Gastrocnemius medialis (tissue), 4 donors: ENCODE data around the gene ZNF662. TPM values are rescaled to one million over a fixed set of nuclear protein-coding genes. Genes with fewer than 3 reads are reported as not detected.

Experiments
- ATAC-seq, 2 donors: fragments of 150-250 bp; one replicate each; pipeline ENCODE4 v1.9.1; 2016
- DNase-seq, 2 donors: peaks; one replicate each; pipeline ENCODE4 v3.0.0-alpha.2; 2019
- H3K27ac ChIP-seq, 4 donors: fragments of 200-600 bp; sonication (generic); 1 replicate in 1 of 4; 2 replicates in 3 of 4; pipeline ENCODE4 v1.5.1; 2016 to 2018; ENCODE audit warnings: mild to moderate bottlenecking in 2 of 4, moderate library complexity in 1 of 4
- H3K27me3 ChIP-seq, 3 donors: fragments of 200-600 bp; sonication (generic) in 2 of 3; 1 replicate in 1 of 3; 2 replicates in 2 of 3; pipeline versions ENCODE4 v1.5.1 to v1.6.0; 2016 to 2019; ENCODE audit warnings: mild to moderate bottlenecking in 1 of 3, moderate library complexity in 1 of 3
- H3K36me3 ChIP-seq, 2 donors: fragments of 200-600 bp; sonication (generic) in 1 of 2; one replicate each; pipeline ENCODE4 v1.5.1; 2017 to 2018
- H3K4me1 ChIP-seq, 2 donors: fragments of 200-600 bp; sonication (generic) in 1 of 2; one replicate each; pipeline ENCODE4 v1.5.1; 2016 to 2017; ENCODE audit warnings: mild to moderate bottlenecking in 2 of 2
- H3K4me3 ChIP-seq, 4 donors: fragments of 200-600 bp; sonication (generic) in 3 of 4; 1 replicate in 1 of 4; 2 replicates in 3 of 4; pipeline ENCODE4 v1.5.1; 2016 to 2019; ENCODE audit warnings: mild to moderate bottlenecking in 2 of 4
- H3K9me3 ChIP-seq, 3 donors: fragments of 200-600 bp; sonication (generic) in 2 of 3; 1 replicate in 1 of 3; 2 replicates in 2 of 3; pipeline ENCODE4 v1.5.1; 2016 to 2019
- POLR2A ChIP-seq, 2 donors: fragments of 450-650 bp; IDR thresholded peaks; one replicate each; pipeline ENCODE4 v1.6.1; 2017; ENCODE audit warnings: antibody characterized with exemption in 2 of 2, mild to moderate bottlenecking in 2 of 2, moderate library complexity in 2 of 2
- in situ Hi-C, 4 donors: fragments of 200-750 bp; cut with MboI; loops; one replicate each; pipeline versions ENCODE4 v1.15.0 to v1.8.0; 2017; ENCODE audit warnings: low sequenced_read_pairs in 4 of 4
- intact Hi-C: fragments of 100-400 bp; cut with DNase I; formaldehyde crosslinking; loops from one replicate; pipeline ENCODE4 v1.15.1; 2023; ENCODE audit warnings: low total_unique reads
- total RNA-seq, 4 donors: library from RNA; depleted of rRNA; stranded (reverse); fragments of >200 nt; gene quantifications; one replicate each; pipeline versions ENCODE4 v1.1.0 to v1.2.3, GENCODE V29; 2016
- TF ChIP-seq, protein P1 (sequence below), 5 experiments: fragments of 450-650 bp in 3 of 5; fragments of 200-600 bp in 2 of 5; sonication (generic) in 2 of 5; IDR thresholded peaks in 4 of 5; conservative IDR thresholded peaks in 1 of 5; 1 replicate in 4 of 5; 2 replicates in 1 of 5; pipeline ENCODE4 v1.5.1; 2016 to 2019; ENCODE audit warnings: antibody characterized with exemption in 5 of 5, mild to moderate bottlenecking in 3 of 5, moderate library complexity in 3 of 5

Gene ZNF662
- total RNA-seq, 4 donors from 2014 or later: 0.19 to 2.1 (median 0.55) TPM

DNA sequence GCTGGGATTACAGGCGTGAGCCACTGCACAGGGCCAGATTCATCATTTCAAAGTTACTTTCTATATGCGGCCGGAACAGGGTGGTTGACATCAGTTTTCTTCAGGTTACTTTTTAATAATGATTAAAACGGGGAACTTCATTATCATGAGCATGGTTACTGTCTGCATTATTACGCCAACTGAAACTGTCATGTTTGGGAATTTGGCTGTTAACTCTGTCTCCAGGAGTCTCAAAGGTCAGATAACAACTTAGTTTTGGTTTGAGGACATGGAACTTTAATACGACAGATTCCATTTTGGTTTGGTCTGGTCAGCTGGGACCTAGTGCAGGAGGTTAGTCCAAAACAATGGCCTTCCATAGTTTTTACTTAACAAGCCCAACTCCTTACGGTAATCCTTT is 38.8 kb upstream of the ZNF662 start:
- Histone ChIP-seq H3K27me3 (no peaks in the 10 kb centered on the region), H3K4me1 (peaks cover 0 to 4% of the 10 kb centered on the region in 2 donors), H3K9me3 (no peaks in the 10 kb centered on the region), H3K36me3 (no peaks in the 10 kb centered on the region), H3K27ac (no peak overlapping the region), H3K4me3 (no peak overlapping the region)
- intact Hi-C loops: no loop called here
- ATAC-seq: no peak
- in situ Hi-C loops: no loop called here
- no peak for TF ChIP-seq POLR2A (IDR thresholded peaks at IDR 0.05)
- TF ChIP-seq, protein P1, sequence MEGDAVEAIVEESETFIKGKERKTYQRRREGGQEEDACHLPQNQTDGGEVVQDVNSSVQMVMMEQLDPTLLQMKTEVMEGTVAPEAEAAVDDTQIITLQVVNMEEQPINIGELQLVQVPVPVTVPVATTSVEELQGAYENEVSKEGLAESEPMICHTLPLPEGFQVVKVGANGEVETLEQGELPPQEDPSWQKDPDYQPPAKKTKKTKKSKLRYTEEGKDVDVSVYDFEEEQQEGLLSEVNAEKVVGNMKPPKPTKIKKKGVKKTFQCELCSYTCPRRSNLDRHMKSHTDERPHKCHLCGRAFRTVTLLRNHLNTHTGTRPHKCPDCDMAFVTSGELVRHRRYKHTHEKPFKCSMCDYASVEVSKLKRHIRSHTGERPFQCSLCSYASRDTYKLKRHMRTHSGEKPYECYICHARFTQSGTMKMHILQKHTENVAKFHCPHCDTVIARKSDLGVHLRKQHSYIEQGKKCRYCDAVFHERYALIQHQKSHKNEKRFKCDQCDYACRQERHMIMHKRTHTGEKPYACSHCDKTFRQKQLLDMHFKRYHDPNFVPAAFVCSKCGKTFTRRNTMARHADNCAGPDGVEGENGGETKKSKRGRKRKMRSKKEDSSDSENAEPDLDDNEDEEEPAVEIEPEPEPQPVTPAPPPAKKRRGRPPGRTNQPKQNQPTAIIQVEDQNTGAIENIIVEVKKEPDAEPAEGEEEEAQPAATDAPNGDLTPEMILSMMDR (IDR thresholded peaks at IDR 0.05 in 4 of 5, conservative IDR thresholded peaks at IDR 0.05 in 1 of 5): no peak
- DNase-seq: no peak

DNA sequence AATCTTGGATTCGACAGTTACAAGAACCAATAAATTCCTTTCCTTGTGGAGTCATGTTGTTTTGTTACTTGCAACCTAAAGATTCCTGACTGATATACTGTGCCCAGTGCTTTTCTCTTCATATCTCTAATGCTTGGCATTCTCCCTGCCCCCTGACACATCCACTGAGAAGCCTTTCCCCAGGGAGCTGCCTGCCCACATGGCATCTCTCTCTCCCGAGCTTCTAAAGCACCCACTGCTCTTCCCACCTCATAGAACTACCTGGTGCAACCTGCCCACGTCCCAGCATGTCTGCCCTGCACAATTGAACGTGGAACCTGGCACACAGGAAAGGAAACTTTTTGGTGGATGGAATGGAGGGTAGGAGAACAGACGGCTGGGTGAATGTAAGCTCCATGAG is 37.1 kb upstream of the ZNF662 start:
- no peak overlapping the region for H3K4me3 ChIP-seq
- intact Hi-C loops (no loop called here), in situ Hi-C loops (no loop called here)
- DNase-seq (no peak), ATAC-seq (no peak)
- peaks cover 0 to 5% of the 10 kb centered on the region in 2 donors for H3K4me1 ChIP-seq
- no peaks in the 10 kb centered on the region for H3K36me3 ChIP-seq
- H3K27me3 ChIP-seq: no peaks in the 10 kb centered on the region
- H3K9me3 ChIP-seq: no peaks in the 10 kb centered on the region
- H3K27ac ChIP-seq: no peak overlapping the region
- TF ChIP-seq, protein P1 (IDR thresholded peaks at IDR 0.05 in 4 of 5, conservative IDR thresholded peaks at IDR 0.05 in 1 of 5): no peak
- no peak for TF ChIP-seq POLR2A (IDR thresholded peaks at IDR 0.05)

DNA sequence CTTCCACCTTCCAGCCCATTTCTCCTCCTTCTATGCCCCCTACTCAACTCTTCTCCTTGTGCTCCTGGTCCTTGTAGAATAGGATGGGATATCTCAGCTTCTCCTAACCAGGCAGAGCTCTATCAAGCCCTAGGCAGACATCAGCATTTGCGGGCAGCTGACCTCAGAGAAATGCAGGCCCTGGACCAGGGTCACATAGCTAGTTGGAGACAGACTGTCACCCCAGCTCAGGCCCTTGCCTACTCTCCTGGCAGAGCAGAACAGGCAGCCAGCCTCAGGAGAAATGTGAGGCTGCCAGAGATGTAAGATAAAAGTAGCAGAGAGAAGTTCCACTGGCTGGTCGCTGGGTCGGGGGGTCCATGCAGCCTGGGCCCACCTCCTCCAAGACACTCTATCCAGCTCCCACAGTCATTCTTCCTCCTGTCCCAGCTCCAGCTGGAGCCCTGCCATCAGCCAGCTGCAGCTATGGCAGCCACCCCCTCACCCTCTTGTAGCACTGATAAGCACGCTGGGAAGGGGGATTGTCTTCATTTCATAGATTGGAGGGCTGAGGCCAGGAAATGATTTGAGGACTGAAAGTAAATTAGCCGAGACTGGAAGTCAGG is 34.2 kb upstream of the ZNF662 start:
- ATAC-seq: no peak
- DNase-seq: no peak
- Histone ChIP-seq H3K36me3 (no peaks in the 10 kb centered on the region), H3K4me3 (no peak overlapping the region), H3K27me3 (no peaks in the 10 kb centered on the region), H3K9me3 (no peaks in the 10 kb centered on the region), H3K4me1 (peaks cover 0 to 5% of the 10 kb centered on the region in 2 donors), H3K27ac (no peak overlapping the region)
- in situ Hi-C loops: no loop called here
- no peak for TF ChIP-seq POLR2A (IDR thresholded peaks at IDR 0.05)
- TF ChIP-seq, protein P1 (IDR thresholded peaks at IDR 0.05 in 4 of 5, conservative IDR thresholded peaks at IDR 0.05 in 1 of 5): no peak
- intact Hi-C loops: no loop called here

DNA sequence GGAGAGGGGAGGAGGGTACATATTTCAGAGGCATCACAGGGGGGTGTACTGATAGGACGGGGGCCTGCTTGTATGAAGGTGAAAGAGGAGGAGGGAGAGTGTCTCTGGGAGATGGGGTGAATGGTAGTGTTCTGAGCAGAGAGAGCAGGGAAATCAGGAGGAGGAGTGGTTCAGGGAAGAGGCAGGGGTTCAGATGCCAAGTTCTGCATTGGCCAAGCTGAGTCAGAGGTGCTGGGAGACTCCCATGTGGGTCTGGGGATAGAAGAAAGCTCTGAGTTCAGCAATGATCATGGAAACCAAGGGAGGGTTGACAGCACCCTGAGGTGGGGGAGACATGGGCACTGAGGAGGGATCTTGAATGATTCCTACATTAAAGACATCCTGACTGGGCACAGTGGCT is 33.2 kb upstream of the ZNF662 start:
- Histone ChIP-seq H3K27ac (no peak overlapping the region), H3K9me3 (no peaks in the 10 kb centered on the region), H3K27me3 (no peaks in the 10 kb centered on the region), H3K4me1 (peaks cover 0 to 5% of the 10 kb centered on the region in 2 donors), H3K36me3 (no peaks in the 10 kb centered on the region), H3K4me3 (no peak overlapping the region)
- in situ Hi-C loops: no loop called here
- no peak for ATAC-seq
- intact Hi-C loops: no loop called here
- TF ChIP-seq POLR2A (IDR thresholded peaks at IDR 0.05): no peak
- TF ChIP-seq, protein P1 (IDR thresholded peaks at IDR 0.05 in 4 of 5, conservative IDR thresholded peaks at IDR 0.05 in 1 of 5): no peak
- DNase-seq: no peak
